Common myeloid progenitor, CD34-positive (primary cell): ENCODE results near the gene GPR85.
"Not testable (repeated sequence)": the region's sequence is repeated elsewhere in the genome, so short reads cannot be mapped to it uniquely, and the experiment has no call there.

Source experiments
- CTCF ChIA-PET: fragments of 350-600 bp; sonication (Branson Sonifier 250); formaldehyde crosslinking; loops from one replicate; lab custom pipeline; 2021; ENCODE audit warnings: antibody characterized with exemption; lab: Charles Lee
- POLR2A ChIA-PET: fragments of 350-600 bp; sonication (Branson Sonifier 250); formaldehyde crosslinking; loops from one replicate; lab custom pipeline; 2021; ENCODE audit warnings: antibody characterized with exemption; lab: Charles Lee
- DNase-seq, 3 donors: peaks; one replicate each; pipeline versions ENCODE4 v3.0.0 to v3.0.0-alpha.2; 2013
- H3K27ac ChIP-seq, 2 experiments: 1 replicate in 1 of 2; 2 replicates in 1 of 2; pipeline ENCODE4 v1.7.0; 2013; ENCODE audit warnings: inconsistent platforms in 2 of 2, low read length in 2 of 2, mild to moderate bottlenecking in 2 of 2, low read depth in 1 of 2, moderate library complexity in 1 of 2; ENCODE audit not compliant: severe bottlenecking in 2 of 2, insufficient read depth in 1 of 2, poor library complexity in 1 of 2
- H3K27me3 ChIP-seq, 5 experiments: replicated peaks in 2 of 5; 1 replicate in 3 of 5; 2 replicates in 2 of 5; pipeline versions ENCODE4 v1.6.1 to v1.7.0; 2013; ENCODE audit warnings: low read length in 4 of 5, mild to moderate bottlenecking in 2 of 5, moderate library complexity in 2 of 5, inconsistent platforms in 1 of 5; ENCODE audit not compliant: insufficient read depth in 5 of 5, control insufficient read depth in 4 of 5
- H3K36me3 ChIP-seq, 4 experiments: 1 replicate in 2 of 4; 2 replicates in 2 of 4; pipeline versions ENCODE4 v1.6.1 to v1.7.0; 2013; ENCODE audit warnings: low read length in 3 of 4, control low read depth in 1 of 4, mild to moderate bottlenecking in 1 of 4; ENCODE audit not compliant: control insufficient read depth in 4 of 4, insufficient read depth in 4 of 4
- H3K4me1 ChIP-seq, 4 experiments: 1 replicate in 3 of 4; 2 replicates in 1 of 4; pipeline versions ENCODE4 v1.6.1 to v1.7.1; 2013; ENCODE audit warnings: low read length in 3 of 4, mild to moderate bottlenecking in 3 of 4, control low read depth in 1 of 4, inconsistent platforms in 1 of 4, moderate library complexity in 1 of 4; ENCODE audit not compliant: control insufficient read depth in 4 of 4, insufficient read depth in 4 of 4; ENCODE audit errors: control extremely low read depth in 1 of 4
- H3K4me3 ChIP-seq, 7 experiments: 1 replicate in 4 of 7; 2 replicates in 3 of 7; pipeline versions ENCODE4 v1.5.1 to v1.7.0; 2013; ENCODE audit warnings: mild to moderate bottlenecking in 7 of 7, low read length in 6 of 7, moderate library complexity in 6 of 7, inconsistent platforms in 2 of 7, low read depth in 2 of 7, control low read depth in 1 of 7; ENCODE audit not compliant: insufficient read depth in 4 of 7, control insufficient read depth in 1 of 7; ENCODE audit errors: extremely low read depth in 1 of 7
- H3K9me3 ChIP-seq, 5 experiments: 1 replicate in 4 of 5; 2 replicates in 1 of 5; pipeline versions ENCODE4 v1.6.1 to v1.7.1; 2013; ENCODE audit warnings: low read length in 4 of 5, mild to moderate bottlenecking in 2 of 5, inconsistent platforms in 1 of 5, low read depth in 1 of 5, moderate library complexity in 1 of 5; ENCODE audit not compliant: control insufficient read depth in 4 of 5, insufficient read depth in 2 of 5; ENCODE audit errors: control extremely low read depth in 1 of 5
- WGBS: methylation state at CpG from one replicate; pipeline ENCODE4 v1.1.5; 2013; ENCODE audit not compliant: insufficient coverage; 5-methylcytosine and 5-hydroxymethylcytosine counted together

GPR85 gene

GRCh38 chr7:113119429-113119828, 32.8 kb upstream of the GPR85 start:
- Histone ChIP-seq H3K27ac (no peak overlapping the region), H3K4me3 (no peak overlapping the region), H3K9me3 (no peaks in the 10 kb centered on the region), H3K36me3 (peaks cover 3 to 14% (median 8%) of the 10 kb centered on the region in 4 experiments), H3K4me1 (peaks cover 3 to 19% (median 9%) of the 10 kb centered on the region in 4 experiments), H3K27me3 (peaks cover 0 to 2% (median 0%) of the 10 kb centered on the region in 5 experiments)
- WGBS, result 95% methylated on average over 3 of the region's 6 CpGs
- POLR2A ChIA-PET, result no interaction called here
- DNase-seq, result no peak
- CTCF ChIA-PET, result no interaction called here

- DNase-seq, result peak; percentile 88 to 94 (median 92)
- peaks cover 3 to 14% (median 10%) of the 10 kb centered on the region in 4 experiments for H3K36me3 ChIP-seq
- H3K4me3 ChIP-seq, result peak within 1 kb of the TSS; percentile 21 to 99 (median 93)
- CTCF ChIA-PET, result no interaction called here
- POLR2A ChIA-PET, result no interaction called here
- 0% methylated on average over 9 of the region's 35 CpGs for WGBS
- peaks cover 0 to 2% (median 0%) of the 10 kb centered on the region in 5 experiments for H3K27me3 ChIP-seq
- H3K9me3 ChIP-seq, result no peaks in the 10 kb centered on the region
- H3K4me1 ChIP-seq, result peaks cover 3 to 23% (median 9%) of the 10 kb centered on the region in 4 experiments
- H3K27ac ChIP-seq, result peak within 1 kb of the TSS; percentile 67 to 87
These were observed 31.7 kb upstream of the GPR85 start, which contains the start of gene SMIM30 for GRCh38 chr7:113118074-113118959. TSS of gene SMIM30 (minus strand) at chr7:113118554. CDS start at chr7:113117578, 976 bp downstream.

GRCh38 chr7:113117374-113117774, 30.7 kb upstream of the GPR85 start:
- H3K27ac ChIP-seq, CTCF ChIA-PET, H3K27me3 ChIP-seq, POLR2A ChIA-PET, DNase-seq, H3K9me3 ChIP-seq: not testable (repeated sequence)
- Histone ChIP-seq H3K36me3 (peaks cover 3 to 14% (median 11%) of the 10 kb centered on the region in 4 experiments), H3K4me1 (peaks cover 3 to 23% (median 9%) of the 10 kb centered on the region in 4 experiments), H3K4me3 (peak overlapping the region in 6 of 7 experiments; percentile 83 to 99 (median 95))
- no CpG with 5 or more reads among the region's 4 CpGs for WGBS

GRCh38 chr7:113113912-113114311, 27.3 kb upstream of the GPR85 start:
- no peak overlapping the region for H3K4me3 ChIP-seq
- H3K27ac ChIP-seq, result no peak overlapping the region
- H3K4me1 ChIP-seq, result peaks cover 3 to 17% (median 8%) of the 10 kb centered on the region in 4 experiments
- no CpG with 5 or more reads among the region's 2 CpGs for WGBS
- H3K9me3 ChIP-seq, result no peaks in the 10 kb centered on the region
- CTCF ChIA-PET, result interaction anchor here (1.0 kb wide), 1 partner anchor 106 kb away, joined by 3 read pairs; no protein-coding TSS in a partner anchor
- DNase-seq, result peak in 2 of 3 donors; percentile 36 to 49
- POLR2A ChIA-PET, result no interaction called here
- H3K27me3 ChIP-seq, result no peaks in the 10 kb centered on the region
- peaks cover 3 to 14% (median 11%) of the 10 kb centered on the region in 4 experiments for H3K36me3 ChIP-seq

GRCh38 chr7:113109718-113110117, 23.1 kb upstream of the GPR85 start:
- no peak for DNase-seq
- Histone ChIP-seq H3K4me1 (peaks cover 0 to 4% (median 0%) of the 10 kb centered on the region in 4 experiments), H3K36me3 (peaks cover 0 to 3% (median 1%) of the 10 kb centered on the region in 4 experiments), H3K4me3 (no peak overlapping the region), H3K9me3 (no peaks in the 10 kb centered on the region), H3K27ac (no peak overlapping the region), H3K27me3 (no peaks in the 10 kb centered on the region)
- WGBS, result 60% methylated on average over 1 of the region's 1 CpG
- CTCF ChIA-PET, result interaction anchor here (1.1 to 1.8 kb wide), 2 partner anchors 10 to 16 kb away, joined by 3 to 4 read pairs; no protein-coding TSS in a partner anchor
- POLR2A ChIA-PET, result no interaction called here

- peak in 2 of 3 donors; percentile 33 to 35 for DNase-seq
- ChIA-PET POLR2A (no interaction called here), CTCF (interaction anchor here (0.7 to 0.9 kb wide), 3 partner anchors 9 to 287 kb away, joined by 3 to 4 read pairs (median 3); no protein-coding TSS in a partner anchor)
- no peak overlapping the region for H3K4me3 ChIP-seq
- no peak overlapping the region for H3K27ac ChIP-seq
- 86% methylated on average over 1 of the region's 5 CpGs for WGBS
- no peaks in the 10 kb centered on the region for H3K9me3 ChIP-seq
- no peaks in the 10 kb centered on the region for H3K27me3 ChIP-seq
- no peaks in the 10 kb centered on the region for H3K4me1 ChIP-seq
- H3K36me3 ChIP-seq, result no peaks in the 10 kb centered on the region
These were observed 13.5 kb upstream of the GPR85 start for GRCh38 chr7:113100121-113100603.
